ENCODE measurements around the gene ADAMTS1.
"Not testable (repeated sequence)": the region's sequence is repeated elsewhere in the genome, so short reads cannot be mapped to it uniquely, and the experiment has no call there.

ADAMTS1 gene

DNA sequence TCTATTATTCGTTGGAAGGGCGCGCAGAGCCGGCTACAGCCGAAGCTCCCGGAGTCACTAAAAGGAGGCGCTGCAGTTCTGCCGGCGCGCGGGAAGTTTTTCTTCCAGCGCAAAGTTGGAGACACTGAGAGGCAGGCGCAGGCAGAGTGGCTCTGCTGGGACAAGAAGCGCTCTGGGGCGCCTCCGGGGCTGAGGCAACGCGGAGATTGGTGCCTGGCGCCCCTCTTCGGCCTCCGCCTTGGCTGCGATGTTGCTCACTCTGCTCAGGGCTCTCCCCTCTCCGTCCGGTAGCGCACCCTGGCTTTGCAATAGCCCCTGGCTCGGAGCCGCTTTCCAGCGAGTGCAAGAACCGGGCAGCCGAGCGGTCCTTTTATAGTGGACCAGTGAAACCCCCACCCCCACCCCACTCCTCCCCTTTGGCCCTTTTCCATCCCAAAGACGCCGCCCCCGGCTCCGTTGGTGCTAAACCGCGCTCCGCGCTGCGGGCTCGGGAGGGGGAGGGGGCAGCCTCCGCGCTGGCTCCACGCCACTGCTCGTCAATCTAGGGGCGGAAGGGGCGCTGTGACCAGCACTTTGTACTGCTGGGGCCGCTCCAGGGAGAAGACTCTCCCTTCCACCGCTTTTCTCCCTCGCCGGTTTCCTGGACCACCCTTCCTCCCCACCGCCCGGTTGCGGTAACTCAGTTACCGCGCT, at the start of gene ADAMTS1:
Gene ADAMTS1 (minus strand): TSS at position 344 of the 693 bp plus-strand sequence. CDS start 455 bp downstream, outside the sequence.
- DNase-seq = peak; percentile 25 to 33

GRCh38 chr21:26892151-26892550, 46.9 kb upstream of the ADAMTS1 start:
- DNase-seq = no peak

- no peak for DNase-seq
These were observed 43.7 kb upstream of the ADAMTS1 start for GRCh38 chr21:26888931-26889330.

DNA sequence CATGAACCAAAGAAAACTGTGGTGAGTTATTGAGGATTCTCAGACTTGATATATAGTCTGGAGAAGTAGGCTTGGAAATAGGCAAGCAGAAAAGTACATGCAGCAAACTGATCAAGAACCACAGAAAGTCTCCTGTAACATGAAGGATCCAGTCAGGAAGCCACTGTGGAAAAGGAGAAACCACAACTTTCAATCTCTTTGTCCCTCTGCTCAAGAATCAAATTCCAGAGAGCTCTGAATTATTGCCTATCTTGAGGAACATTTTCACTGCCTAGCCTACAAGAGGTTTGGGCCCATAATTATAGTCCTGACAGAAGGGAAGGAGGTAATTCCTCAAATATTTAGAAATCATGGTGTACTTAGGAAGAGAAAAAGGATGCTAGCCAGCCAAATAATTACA, 43.0 kb upstream of the ADAMTS1 start:
- DNase-seq = no peak

GRCh38 chr21:26887251-26887650, 42.0 kb upstream of the ADAMTS1 start:
- DNase-seq = no peak

- DNase-seq = no peak
These were observed 39.2 kb upstream of the ADAMTS1 start for GRCh38 chr21:26884436-26884835.

DNA sequence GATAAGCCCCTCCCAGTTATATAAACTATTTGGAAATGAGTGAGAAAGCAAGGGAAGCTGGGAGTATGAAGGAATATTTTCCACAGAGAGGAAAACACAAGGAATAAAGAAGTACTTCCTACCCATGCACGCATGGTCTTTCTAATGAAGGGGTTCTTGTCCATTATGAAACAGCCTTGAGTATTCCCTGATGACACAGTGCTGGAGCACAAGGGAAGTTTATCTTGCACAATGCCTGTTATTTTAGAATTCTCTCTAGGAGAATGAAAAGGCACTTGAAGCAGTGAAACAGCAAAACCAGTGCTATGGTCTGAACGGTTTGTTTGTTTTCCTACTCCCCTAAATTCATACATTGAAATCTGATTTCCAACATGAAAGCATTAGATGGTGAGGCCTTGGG, 38.6 kb upstream of the ADAMTS1 start:
- DNase-seq = no peak

- DNase-seq = no peak
These were observed 36.5 kb upstream of the ADAMTS1 start for GRCh38 chr21:26881504-26882228.

DNA sequence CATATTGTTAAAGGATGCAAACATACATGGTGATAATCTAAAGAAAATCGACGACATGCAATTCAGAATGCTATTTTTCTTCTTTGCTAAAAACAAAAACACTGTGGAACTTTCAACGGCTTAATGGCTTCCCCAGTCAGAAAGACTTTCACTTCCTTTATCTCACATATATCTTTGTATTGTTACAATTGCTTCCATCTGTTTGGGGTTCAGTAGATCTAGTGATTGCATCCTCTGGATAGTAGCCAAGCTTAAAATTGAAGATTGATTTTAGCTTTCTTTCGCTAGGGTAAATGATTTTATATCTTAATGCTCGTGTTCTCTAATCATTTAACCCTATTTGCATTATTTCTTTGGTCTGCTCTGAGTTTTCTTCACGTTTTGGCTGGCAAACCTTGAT, 31.8 kb upstream of the ADAMTS1 start:
- no peak for DNase-seq

DNA sequence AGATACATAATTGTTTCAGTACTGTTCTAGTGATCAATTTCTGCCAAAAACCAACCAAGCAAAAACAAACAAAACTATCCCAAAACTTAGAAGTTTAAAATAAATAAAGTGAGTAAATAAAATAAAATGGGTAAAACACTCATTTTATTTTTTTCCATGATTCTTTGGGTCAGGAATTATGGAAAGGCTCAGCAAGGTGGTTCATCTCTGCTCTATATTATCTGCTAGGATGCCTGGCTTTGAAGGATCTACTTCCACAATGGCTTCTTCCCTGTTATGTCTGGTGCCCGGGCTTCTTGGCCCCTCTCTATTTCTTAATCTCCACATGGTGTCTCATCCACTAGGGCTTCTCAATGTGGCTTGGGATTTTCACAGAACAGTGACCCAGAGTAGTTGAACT, 29.1 kb upstream of the ADAMTS1 start:
- DNase-seq = no peak

DNA sequence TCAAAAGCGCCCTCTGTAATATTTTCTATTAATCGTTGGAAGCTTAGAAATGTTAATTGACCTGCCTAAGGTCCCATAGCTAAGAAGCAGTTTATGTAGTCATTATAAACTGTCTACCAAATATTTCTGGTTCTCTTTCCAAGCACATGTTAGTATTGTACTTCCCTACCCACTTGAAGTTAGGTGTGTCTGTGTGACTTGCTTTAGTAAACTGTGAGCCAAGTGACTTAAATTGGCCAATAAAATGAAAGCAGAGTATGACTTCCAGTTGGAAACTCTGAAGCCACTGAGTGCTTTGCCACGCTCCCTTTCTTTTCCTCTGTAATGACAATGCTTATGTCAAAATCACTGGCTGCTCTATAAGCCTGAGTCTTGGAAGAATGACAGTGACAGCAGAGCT, 20.6 kb upstream of the ADAMTS1 start:
- no peak for DNase-seq

DNA sequence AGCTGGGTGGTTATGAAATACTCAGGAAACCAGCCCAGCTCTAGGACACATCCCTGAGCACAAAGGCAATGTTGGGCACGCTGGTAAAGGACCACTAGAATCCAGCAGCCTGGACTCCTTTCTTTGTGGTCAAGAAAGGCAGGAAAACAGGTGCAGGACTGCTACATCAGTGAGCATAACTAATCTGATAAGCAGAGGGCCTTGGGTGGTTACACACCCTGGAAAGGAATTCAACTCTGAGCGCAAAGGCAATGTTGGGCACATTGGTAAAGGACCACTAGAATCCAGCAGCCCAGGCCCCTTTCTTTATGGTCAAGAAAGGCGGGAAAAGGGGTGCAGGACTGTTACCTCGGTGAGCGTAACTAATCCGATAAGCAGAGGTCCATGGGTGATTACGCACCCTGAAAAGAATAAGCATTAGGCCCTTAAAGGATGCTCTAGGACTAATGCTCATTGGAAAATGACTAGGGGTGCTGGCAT, 11.7 kb upstream of the ADAMTS1 start:
- not testable (repeated sequence) for DNase-seq

GRCh38 chr21:26854695-26855094, 9.5 kb upstream of the ADAMTS1 start:
- not testable (repeated sequence) for DNase-seq

- DNase-seq = no peak
These were observed 7.2 kb upstream of the ADAMTS1 start for GRCh38 chr21:26852423-26852822.

- DNase-seq = no peak
These were observed 6.1 kb upstream of the ADAMTS1 start for GRCh38 chr21:26851109-26851944.

DNA sequence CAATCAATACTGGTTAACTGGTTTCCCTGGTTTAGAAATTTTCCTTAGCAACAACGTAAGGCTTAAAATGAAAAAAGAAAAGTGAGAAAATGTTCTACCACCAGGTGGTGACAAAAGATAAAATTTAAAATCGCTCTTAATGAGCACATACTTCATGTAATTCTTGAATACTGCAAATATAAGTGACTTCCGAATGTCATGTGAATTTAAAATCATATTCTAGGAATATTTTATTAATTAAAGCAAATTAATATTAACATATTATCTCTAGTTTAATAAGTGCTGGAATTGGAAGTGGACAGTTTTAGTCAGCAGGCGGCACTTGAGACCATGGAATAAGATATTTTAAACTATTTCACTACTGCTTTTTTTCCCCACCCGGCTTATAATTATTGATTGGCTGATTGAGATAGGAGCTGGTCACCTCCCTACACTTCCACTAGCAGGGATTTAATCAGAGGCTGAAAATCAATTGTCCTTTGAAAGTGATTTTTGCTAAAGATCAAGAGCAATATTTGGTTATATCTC, 5.0 kb upstream of the ADAMTS1 start:
- DNase-seq = peak in 1 of 2 donors; percentile 27

DNA sequence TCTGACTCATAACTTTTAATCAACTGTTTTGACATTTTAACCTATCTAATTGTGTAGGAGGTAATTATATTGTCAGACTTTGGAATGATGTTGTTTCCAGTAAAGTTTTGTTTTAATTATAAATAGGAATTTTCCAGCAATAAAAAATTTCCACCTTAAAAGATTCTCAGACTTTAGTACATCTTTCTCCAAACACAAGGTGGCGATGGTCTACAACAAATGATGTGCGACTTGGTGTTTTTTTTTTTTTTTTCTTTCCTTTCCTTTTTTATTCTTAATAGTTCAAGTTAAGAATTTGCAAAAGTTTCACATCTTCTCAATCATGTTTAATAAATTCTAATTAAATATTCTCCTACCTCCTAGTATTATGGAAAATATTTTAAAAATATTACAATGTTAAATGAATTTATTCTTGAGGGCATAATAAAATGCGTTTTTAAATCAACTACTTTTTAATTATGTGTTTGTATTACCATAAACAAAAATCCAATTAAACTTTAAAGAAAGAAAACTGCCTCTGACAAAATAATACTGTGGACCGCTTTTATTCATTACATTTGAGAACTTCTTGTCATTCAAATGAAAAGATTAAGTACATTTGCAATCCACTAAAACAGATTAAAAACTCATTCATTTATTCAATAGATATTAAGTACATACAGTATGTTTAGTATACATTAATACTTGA, 4.4 kb upstream of the ADAMTS1 start:
- DNase-seq = peak in 1 of 2 donors; percentile 47

- no peak for DNase-seq
These were observed 2.7 kb upstream of the ADAMTS1 start for GRCh38 chr21:26847921-26848320.

DNA sequence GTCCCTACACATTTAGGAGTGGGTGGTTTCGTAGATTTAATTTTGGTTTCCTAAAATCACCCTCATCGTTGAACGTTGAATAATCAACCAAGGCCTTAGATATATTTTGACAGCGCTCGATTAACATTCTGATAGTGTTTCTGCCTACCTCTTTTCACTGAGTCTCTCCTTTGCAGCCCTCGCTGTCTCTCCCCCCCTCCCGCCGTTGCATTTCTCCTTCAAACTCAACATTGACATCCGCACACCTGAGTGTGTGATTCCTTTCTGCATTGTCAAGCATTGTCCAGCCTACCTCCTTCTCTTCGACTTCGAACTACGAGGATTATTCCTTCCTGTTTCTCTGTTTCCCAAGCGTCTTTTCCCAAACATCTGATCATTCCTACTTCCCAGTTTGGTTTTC, 1.8 kb upstream of the ADAMTS1 start:
- no peak for DNase-seq

DNA sequence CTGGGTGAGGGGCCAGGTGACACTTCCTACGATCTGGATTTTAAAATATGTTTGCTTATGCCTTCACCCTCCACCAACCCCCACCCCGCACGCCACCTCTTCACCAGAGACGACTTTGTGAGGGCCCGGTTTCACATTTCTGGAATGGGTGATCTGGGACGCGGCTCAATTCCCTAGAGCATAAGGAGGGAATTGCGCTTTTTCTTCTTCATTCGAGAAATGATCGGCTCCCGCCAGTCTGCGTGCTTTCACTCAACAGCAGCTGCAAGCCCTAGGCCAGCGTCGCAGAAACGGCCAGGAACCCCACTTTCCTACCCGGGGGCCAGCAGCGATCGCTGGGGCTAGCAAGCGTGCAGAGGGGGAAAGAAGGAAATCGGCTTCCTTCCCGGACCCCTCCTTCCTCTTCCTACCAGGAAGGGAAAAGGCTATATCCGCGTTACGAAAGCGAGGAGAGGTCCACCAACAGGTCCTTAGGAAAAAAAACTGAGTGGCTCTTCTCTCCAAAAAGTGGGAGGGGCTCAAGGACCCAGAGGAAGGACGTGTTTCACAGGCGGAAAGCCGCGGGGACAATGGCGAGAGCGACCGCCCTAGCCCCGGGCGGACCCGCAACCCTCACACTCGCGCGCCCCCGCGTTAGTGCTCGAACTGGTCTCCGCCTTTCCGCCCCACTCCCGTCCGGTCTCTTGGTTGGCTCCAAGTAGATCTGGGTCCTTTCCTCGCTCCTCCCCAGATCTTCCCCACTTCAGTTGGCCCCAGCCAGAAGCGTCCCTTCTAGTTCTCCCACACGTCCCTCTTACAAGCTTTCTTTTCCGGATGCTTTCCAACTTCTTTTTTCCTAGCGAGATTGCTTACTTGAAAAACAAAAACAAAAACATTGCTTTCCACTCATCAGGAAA, 1.1 kb upstream of the ADAMTS1 start:
- DNase-seq = no peak

- no peak for DNase-seq
These were observed 488 bp upstream of the ADAMTS1 start for GRCh38 chr21:26845759-26846035.
